Islet precursor cell (in vitro differentiated cells): ENCODE results near the gene LDLRAD4.
A peak's percentile ranks its signal among the peaks of the same experiment; 100 is the strongest.

Experiments used
- DNase-seq: peaks from one replicate; pipeline ENCODE4 v3.0.0-alpha.2; 2018

LDLRAD4 gene

DNA sequence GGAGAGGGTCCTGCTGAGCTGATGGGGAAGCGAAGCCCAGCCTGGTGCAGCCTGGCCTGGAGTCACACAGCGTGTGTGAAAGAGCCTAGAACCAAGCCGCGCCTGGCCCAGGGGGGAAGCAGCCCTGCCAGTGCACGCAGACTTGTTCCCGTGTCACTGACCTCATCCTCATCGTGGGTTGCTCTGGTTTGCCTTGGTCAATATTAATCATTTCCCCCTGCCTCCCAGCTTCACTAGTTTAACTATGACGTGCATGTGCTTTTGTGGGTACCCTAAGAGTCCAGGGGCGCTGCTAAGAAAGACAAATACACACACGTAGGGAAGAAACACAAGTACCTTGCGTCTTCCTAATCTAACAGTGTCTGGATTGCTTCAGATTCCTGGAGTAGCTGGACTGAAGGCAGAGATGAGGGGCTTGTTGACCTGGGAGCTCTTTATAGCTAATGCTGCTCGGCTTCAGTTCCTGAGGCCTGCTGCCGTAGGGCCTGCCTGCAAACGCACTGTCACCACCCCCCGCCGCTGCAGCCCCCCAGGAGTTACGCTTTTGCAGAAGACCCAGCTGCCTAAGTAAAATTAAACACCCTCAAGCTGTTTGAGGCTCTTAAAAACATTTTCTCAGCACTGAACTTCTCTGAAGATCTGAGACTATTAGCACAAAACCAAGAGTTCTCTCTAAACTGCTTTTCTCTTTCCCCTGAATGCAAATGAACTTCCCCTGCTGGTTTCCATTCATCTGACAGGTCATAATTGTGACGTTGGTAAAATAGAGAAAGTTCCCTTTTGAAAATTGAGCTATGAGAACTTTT is 348.6 kb downstream of the LDLRAD4 start:
- peak; percentile 64 for DNase-seq

DNA sequence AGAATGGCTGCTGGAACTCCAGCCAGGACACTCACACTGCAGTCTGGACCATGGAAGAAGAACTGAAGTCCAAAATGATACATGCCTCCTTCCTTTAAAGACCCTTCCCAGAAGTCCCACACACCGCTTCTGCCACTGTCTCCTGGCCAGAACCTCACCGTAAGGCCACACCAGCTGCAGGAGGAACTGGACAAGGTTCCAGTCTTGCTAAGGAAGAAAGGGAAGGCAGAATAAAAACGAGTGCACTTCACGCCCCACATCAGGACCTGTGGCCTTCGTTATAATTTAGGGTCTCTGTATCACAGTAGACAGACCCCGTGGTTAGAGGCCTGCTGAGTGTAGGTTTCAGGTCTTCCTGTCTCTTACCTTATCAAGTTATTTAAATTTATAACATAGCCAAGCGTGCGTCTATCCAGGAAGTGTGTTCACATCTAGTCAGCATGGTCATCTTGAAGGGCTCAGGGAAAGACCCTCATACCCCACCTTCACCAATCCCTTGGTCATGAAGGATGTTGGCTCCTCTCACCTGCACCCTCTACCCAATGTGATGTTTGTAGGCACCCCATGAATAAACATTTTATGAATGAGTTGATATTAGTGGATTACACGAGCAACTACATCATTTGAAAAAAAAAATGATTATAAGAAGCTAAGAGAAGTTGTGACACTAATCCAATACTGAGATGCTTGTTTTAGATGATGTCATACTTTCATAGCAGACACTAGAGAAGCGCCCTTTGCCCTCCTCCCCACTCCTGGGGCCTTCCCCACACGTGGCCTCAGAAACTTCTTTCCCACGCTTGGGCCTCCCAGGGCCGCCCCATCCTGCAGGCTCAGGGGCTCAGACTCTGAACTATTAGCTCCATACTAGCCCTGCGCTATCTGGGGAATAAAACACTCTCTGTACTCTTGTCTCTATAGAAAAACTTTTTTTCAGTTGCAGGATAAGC is 350.2 kb downstream of the LDLRAD4 start:
- no peak for DNase-seq

DNA sequence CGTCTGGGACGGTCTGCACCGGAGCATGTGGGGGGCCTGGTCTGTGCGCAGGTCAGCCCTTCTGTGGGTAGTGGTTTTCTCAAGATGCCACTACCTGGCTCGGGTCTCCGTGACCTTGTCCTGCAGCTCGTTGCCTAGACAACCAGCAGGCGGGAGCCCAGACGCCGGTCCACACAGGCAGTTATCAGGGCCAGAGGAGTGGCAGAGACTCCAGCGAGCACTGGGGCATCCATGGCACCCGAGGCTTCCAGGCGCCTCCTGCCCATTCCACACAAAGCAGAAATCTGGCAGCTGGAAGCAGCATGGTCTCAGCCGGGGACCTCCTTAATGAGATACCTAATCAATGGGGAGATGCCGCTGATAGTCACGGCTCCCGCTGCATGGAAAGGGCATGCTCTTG is 351.7 kb downstream of the LDLRAD4 start:
- peak; percentile 89 for DNase-seq

DNA sequence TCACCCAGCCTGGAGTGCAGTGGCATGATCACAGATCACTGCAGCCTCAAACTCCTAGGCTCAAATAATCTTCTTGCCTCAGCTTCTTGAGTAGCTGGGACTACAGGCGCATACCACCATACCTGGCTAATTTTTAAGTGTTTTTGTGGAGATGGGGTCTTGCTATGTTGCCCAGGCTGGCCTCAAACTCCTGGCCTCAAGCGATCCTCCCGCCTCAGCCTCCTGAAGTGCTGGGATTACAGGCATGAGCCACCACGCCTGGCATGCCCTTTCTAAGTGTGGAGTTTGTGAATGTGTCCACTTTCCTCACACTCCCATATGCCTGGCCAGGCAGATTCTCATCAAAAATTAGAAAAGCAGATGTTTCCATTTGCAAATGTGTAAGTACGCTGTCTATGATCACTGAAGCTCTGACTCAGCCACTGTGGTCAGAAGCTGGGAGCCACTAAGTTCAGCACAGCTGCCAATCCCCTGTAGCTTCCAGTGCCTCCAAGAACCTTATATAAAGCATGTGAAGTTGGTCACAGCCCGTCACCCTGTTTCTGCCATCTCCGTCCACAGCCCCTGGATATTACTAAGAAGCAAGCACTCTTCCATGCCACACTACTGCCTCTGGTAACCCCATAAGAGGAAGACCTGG is 352.4 kb downstream of the LDLRAD4 start:
- no peak for DNase-seq

DNA sequence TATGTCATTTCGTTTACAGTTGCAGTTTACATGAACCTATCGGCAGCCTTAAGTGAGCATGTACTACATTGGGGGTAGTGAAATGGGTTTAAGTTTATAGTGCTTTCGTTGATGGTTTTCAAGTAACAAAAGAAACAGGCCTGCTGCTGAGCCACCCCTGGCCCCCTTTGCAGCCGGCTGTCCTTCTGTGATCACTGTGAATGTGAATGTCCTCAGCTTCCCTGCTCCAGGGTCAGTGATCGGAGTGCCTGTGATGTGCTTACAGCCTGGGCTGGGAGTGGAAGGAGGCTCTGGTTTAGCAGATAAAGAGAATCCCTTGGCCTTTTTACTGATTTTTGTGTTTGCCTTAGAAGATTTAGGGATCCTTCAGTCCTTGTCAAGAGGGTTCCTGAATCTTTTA is 353.6 kb downstream of the LDLRAD4 start:
- DNase-seq: no peak

DNA sequence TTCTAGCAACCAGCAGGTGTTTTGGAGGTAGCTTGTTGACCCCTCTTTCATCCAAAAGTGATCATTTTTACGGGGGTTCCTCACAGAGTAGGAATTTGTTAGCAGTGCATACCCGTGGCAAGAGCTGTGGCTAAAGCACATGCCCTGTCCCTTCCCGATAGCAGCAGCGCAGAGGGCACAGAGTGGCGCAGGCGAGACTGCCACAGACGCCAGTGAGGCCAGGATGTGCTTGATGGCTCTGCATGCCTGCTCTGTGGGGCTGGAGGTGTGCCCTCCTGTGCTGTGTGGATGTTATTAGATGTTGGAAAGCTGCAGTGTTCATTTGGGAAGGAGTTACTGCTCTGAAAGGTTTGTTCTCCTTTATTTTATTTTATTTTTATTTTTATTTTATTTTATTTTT is 354.2 kb downstream of the LDLRAD4 start:
- no peak for DNase-seq

DNA sequence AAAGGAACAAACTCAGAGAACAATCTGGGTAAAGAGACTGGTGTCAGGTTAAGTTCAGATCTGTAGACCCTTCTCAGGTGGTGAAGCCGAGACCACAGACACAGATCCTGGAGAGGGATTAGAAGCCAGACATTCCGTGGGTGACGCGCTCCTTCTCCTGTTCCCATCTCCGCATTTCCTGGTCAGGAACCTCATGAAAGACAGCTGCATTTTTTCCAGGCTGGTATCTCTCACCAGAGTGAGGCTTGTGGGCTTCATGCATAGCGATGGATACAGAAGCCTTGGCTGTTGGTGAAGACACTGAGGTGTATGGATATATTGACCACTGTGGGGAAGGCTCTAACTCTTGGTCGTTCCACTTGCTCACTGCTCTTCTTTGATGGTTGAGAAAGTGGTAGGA is 355.2 kb downstream of the LDLRAD4 start:
- peak; percentile 70 for DNase-seq

DNA sequence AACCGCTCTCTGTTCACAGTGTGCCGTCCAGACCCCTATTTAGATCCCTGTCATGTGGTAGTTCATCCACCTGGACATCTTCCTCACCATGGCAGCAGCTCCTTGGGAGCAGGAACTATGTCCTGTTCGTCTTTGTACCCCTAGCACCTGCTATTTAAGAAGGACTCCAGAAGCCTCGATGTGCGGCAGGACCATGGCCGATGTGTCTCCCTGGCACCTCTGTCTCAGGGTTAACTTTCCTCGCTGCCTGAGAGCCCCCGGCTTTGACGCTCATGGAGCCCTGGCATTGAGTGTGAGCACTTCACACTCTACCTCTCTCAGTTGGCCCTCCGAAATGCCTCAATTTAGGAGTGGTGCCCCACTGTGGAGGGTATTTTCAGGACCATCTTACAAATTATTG is 355.8 kb downstream of the LDLRAD4 start:
- DNase-seq: no peak

DNA sequence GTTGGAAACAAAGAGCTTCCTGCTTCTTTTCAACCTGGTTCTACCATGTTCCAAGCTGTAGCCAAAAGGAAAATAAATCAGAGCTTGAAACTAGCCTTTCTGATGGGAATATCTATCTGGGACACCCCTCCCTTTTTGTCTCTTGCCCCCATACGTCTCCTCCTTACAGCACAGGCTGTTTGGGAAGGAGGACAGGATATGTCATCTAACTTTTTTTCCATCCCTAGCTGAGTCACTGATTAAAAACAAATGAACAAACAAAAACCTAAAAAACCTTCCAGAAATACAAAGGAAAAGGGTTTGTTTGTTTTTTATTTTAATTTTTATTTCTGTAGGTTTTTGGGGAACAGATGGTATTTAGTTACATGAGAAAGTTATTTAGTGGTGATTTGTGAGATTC is 356.2 kb downstream of the LDLRAD4 start:
- DNase-seq: no peak

DNA sequence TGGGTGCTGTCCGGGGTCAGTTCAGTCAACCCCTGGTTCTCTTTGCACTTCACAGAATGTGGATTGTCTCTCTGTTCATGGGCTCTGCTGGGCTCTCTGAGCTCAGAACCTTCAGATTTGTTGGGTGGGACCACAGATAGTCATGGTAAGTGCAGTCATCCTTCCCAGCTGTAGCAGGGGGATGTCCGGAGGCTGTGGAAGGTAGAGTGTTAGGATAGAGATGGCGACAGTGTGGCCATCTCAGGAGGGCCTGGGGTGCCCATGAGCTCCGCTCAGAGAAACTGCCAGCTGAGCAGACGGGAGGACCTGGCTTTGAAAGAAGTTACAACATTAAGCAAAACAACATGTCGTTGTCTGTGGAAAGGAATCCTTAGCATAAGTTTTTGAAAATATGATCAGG is 358.0 kb downstream of the LDLRAD4 start:
- DNase-seq: no peak

DNA sequence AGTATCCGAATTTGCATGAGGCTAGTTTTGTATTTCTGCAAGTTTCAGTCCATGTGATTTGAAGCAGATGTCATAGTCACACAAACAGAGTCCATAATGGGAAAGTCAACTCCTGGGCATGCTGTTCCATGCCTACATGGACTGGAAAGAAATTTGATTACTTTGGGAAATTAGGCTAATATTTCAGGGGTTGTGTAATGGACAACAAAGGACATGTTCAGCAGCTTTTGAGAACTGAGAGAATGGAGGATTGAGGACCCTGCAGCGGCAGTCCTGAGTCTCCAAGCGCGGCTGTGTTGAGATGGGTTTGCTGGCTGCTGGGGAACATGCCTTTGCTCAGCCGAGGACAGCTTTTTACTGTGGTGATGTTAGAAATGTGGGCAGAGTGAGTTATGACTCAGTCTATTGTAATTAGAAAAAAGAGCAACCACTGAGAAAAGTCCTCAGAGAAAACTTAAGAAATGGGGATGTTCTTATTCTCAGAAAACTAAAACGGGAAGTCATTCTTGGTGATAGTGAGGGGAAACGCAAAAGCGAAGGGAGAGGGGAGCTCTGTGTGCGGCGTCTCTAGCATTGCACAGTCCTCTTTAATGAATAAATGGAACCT is 358.6 kb downstream of the LDLRAD4 start:
- no peak for DNase-seq

DNA sequence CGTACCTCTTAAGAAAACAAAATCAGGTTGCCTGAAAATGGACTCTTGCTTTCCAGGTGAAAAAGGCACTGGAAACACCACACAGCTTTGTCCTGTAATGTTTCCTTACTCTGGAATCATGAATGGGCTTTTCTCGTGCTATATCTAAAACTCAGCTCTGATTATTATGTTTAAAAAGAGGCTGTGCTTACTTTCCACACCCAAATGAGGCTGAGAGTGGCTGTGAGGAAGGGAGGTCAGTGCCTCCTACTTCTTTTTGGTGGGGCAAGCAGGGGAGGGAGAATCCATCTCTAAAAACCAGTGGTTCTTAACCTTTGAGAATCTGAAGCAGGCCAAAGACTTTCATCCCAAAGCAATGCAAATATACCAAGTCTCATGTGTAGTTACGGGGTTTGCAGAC is 359.2 kb downstream of the LDLRAD4 start:
- DNase-seq: no peak

DNA sequence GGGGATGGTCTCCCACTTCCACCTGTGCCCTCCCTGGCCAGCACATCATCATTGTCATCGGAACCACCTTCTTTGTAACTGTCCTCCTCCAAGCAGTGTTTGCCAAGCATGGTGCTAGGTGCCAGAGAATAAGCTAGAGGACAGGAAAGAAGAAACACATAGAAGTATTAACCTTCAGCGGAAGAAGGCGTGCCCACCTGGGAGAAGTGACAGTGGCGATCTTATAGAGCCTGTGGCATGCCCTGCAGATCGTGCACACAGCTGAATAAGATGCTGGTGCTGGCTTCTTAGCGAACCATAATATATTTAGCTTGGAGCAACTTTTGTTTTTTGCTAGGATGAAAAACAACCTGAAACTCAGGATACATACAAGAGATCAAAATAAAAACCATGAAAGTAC is 359.8 kb downstream of the LDLRAD4 start:
- no peak for DNase-seq

DNA sequence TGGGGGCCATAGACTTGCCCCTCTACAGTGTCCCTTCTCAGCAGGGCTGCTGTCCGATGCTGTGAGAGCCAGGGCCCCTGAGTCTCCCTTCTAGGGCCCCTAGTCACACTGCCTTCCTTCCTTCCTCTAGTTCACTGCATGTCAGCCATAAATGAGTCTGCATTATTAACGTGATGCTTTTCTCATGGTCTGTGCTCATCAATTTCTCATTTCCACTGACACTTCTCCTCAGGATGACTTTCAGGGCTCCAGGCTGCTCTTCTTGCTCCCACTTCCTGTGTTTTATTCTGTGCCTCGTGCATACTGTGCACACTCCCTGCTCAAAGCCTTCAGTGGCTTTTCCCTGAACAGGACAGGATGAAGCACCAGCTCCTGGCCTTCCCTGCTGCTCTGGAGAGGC is 361.3 kb downstream of the LDLRAD4 start:
- DNase-seq: no peak

DNA sequence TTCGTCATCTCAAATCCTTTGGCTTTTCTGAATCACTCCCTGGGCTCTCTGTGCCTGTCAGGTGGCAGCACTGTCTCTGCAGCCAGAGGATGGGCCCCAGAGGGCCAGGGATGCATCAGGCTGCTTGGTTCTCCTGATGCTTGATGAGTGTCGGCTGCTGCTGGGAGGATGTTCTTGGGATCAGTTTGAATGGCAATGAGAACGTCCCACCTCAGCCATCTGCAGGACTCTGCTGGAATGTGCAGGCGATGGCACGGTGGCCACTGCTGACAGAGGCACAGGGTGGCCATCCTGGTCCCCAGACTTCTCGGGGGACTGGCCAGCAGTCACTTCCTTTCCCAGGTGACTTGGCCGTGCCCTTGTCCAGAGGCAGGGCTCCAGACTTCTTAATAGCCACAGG is 361.8 kb downstream of the LDLRAD4 start:
- DNase-seq: no peak

DNA sequence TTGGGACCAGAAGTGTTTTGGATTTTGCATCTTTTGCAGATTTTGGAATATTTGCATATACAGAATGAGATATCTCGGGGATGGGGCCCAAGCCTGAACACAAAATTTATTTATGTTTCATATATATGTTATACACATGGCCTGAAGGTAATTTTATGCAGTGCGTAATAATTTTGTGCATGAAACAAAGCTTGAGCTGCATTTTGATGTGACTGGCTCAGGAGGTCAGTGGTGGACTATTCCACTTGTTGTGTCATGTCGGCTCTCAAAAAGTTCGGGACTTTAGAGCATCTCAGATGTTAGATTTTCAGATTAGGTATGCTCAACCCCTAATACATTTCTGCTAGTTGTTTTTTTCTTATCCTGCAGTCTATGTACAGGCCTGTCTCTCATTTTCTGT is 362.4 kb downstream of the LDLRAD4 start:
- DNase-seq: no peak

DNA sequence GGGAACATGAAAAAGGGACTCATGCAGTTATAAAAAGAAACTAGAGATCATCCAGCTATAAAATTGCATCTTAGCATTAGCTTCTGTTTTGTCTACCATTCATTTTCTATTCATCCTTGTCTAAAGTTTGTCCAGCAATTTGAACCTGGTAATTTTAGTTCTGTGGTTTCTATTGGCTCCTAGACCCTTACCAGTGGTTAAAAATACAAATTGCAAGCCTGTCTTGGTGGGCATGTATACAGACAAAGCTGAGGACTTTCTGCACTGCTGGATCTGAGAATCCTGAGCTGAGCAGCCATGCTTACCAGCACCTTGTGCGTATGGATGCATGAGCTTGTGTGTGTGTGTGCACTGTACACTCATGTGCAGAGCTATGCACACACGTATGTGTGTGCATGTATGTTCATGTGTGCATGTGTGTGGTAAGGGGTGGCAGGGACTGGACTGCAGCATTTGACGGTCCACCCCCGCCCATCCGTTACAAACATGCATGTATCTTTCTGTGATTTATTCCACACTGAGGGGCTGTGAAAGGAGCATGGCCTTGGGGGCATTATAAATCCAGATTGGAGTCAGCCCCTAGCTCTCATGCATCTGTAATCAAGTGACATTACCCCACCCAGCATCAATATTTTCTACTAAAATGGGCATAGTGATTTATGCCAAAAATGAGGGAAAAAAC is 363.1 kb downstream of the LDLRAD4 start:
- no peak for DNase-seq

DNA sequence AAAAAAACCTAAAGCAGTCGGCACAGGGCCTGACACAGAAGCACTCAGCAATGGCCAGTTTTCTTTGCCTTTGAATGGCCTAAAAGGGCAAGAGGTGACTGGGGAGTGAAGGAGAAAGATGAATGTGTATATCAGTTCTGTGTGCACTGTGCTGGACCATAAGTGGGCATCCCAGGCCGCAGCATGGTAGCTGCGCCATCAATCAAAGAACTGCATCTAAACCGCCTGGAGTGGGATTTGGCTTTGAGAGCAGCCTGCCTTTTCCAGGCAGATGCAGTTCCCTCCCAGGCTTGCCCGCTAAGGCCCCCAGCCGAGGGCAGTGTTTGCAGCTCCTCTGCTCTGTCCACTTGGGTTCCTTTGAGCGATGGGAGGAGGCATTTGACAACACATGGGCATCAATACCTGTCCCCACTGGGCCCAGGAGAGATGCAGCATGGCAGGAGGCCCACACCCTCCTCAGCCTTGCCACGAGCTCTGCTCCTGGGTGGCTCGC is 363.7 kb downstream of the LDLRAD4 start:
- DNase-seq: no peak

DNA sequence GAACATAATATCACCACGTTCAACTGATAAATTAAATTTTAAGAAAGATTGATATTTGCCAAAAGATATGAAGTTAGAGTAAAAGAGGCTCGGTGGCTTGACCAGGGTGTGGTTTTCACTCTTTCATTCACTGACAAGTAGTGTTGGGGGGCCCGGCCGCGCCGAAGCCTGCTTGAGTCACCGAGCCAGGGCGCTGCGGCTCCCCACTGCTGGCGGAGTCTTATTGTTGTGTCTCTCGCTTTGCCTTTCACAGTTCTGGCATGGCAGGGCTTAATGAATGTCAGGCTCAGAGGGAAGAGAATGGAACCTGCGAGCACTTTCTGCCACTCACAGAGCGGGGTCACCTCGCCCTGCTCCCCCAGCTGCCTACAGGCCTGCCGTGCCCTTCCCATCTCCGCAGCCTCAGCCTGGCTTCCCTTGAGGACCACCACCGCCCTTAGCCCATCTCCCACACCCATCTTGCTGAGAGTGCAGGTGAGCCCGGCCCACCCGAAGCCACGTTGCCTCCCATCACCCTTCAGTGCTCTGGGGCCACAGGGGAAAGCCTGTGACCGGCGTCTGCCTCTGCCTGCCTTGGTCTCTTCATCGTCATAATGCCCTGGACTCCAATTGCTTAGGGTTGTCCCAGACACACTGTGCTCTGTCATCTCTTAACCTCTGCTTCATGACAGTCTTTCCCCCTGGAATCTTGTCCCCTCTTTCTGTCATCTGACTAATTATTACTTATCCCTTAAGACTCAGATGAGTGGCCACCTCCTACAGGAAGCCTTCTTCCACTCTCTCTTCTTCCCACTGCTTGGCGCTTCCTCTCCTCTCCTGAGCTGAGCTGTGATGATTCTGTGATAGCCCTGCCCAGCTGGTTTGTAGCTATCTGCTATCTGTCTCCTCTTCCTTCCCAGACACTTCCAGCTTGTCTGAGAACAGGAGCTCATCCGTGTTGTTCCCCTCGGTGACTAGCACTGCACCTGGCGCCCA is 365.3 kb downstream of the LDLRAD4 start:
- DNase-seq: no peak

DNA sequence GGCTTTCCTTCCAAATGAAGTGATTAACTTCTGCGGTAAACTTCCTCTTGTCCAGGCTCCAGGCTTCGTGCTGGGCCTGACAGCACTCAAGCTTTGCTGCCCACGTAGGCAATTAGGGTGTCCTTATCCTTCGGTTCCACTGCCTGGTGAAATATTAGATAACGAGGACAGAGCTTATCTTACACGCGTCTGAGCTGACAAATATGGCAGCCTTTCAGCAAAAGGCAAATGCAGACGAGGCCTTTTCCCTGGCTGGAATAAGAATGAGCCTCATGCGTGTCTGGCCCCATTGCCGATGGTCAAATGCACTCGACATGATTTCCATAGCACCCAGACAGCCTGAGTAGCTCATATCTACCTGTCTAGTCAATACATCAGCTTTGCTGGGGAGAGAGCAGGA is 366.3 kb downstream of the LDLRAD4 start:
- no peak for DNase-seq
